Esophagus (tissue), 2 donors: ENCODE data around the gene TCHP. TPM values are rescaled to one million over a fixed set of nuclear protein-coding genes. Genes with fewer than 3 reads are reported as not detected.
A peak's percentile ranks its signal among the peaks of the same experiment; 100 is the strongest.

ENCODE experiments used
- H3K27ac ChIP-seq, 2 donors: one replicate each; pipeline ENCODE4 v1.5.1; 2013; ENCODE audit warnings: low read depth in 2 of 2, mild to moderate bottlenecking in 2 of 2, inconsistent platforms in 1 of 2, low read length in 1 of 2, moderate library complexity in 1 of 2
- H3K27me3 ChIP-seq, 2 donors: one replicate each; pipeline ENCODE4 v1.6.1; 2013; ENCODE audit warnings: low read length in 2 of 2, control low read depth in 1 of 2, mild to moderate bottlenecking in 1 of 2; ENCODE audit not compliant: insufficient read depth in 2 of 2, control insufficient read depth in 1 of 2
- H3K36me3 ChIP-seq, 2 donors: one replicate each; pipeline ENCODE4 v1.6.1; 2013; ENCODE audit warnings: low read length in 1 of 2; ENCODE audit not compliant: control insufficient read depth in 2 of 2, insufficient read depth in 2 of 2
- H3K4me1 ChIP-seq, 2 donors: one replicate each; pipeline ENCODE4 v1.6.1; 2013; ENCODE audit warnings: low read length in 1 of 2; ENCODE audit not compliant: control insufficient read depth in 2 of 2, insufficient read depth in 2 of 2
- H3K4me3 ChIP-seq, 2 donors: one replicate each; pipeline ENCODE4 v1.5.1; 2013; ENCODE audit warnings: low read length in 2 of 2, mild to moderate bottlenecking in 2 of 2, low read depth in 1 of 2, moderate library complexity in 1 of 2
- H3K9me3 ChIP-seq, 2 donors: one replicate each; pipeline ENCODE4 v1.6.1; 2013; ENCODE audit warnings: mild to moderate bottlenecking in 2 of 2, low read depth in 1 of 2, low read length in 1 of 2, moderate library complexity in 1 of 2; ENCODE audit not compliant: control insufficient read depth in 2 of 2, insufficient read depth in 1 of 2
- WGBS, 2 donors: extraction: QIAGEN DNeasy Blood & Tissue Kit; methylation state at CpG; one replicate each; pipeline ENCODE4 v1.1.7; 2013; 5-methylcytosine and 5-hydroxymethylcytosine counted together
- polyA plus RNA-seq, 2 donors: library from polyadenylated mRNA; stranded (reverse); fragments of 200-250 nt; gene quantifications; one replicate each; pipeline ENCODE4 v1.2.3, GENCODE V29; 2013
- donor health status: healthy with polysubstance abuse.
- donor health status: Bipolar disorder and iron deficiency.

Gene TCHP
- polyA plus RNA-seq, 2 donors: 14.1 to 17.4 TPM

DNA sequence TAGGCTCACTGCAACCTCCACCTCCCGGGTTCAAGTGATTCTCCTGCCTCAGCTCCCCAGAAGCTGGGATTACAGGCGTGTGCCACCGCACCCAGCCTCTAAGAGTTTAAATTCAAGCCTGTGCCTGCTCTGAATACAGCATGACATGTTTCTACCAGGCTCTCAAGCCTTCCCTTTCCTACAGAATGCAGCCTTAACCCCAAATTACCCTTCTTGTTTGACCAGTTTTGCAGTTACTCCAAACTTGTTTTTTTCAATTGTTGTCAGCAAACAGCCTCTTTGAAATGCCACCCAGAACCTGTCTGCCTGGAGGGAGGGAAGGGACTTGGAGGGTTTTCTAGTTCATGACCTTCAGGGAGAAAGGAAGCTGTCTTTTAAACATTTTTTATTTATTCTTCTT, 35.2 kb upstream of the TCHP start:
- Histone ChIP-seq H3K27ac (peak overlapping the region; percentile 88 to 95), H3K4me1 (peaks cover 0 to 22% of the 10 kb centered on the region in 2 donors), H3K27me3 (no peaks in the 10 kb centered on the region), H3K36me3 (peaks cover 0 to 14% of the 10 kb centered on the region in 2 donors), H3K4me3 (no peak overlapping the region), H3K9me3 (no peaks in the 10 kb centered on the region)
- 50 to 53% methylated on average over 3 of the region's 3 CpGs for WGBS, 2 donors

DNA sequence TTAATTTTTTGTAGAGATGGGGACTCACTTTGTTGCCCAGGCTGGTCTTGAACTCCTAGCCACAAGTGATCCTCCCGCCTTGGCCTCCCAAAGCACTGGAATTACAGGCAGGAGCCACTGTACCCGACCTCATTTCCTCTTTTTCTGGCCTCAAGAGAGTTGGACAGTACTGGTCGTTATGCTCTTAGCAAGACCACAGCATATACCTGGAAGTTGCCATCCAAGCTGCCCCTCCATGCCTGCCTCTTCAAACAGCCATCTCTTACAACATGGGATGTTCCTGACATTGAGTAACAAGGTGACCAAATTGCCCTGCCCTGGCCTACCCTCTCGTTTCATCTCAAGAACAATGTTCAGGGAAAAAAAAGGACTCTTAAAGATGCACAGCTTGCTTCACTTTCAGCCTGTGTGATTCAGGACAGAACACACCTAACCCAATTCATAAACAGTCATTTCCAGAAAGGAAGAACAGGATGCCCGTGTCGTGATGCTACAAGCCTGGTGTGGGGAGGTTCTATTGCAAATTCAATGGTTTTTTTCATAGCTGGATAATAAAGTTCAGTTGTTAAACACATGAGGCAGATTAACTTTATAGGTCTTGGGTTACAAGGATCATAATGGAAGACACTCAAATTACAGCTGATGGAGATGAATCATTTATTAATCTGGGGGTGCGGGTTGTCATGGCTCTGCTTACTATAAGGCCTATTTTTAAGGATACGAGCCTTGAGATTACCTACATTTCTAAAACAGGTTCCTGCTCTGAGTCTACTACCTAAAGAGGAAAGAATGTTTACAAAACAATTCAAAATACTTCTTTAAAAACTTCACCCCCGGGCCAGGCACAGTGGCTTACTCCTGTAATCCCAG, 31.7 kb upstream of the TCHP start:
- H3K36me3 ChIP-seq: peaks cover 7 to 8% of the 10 kb centered on the region in 2 donors
- H3K27ac ChIP-seq: peak overlapping the region; percentile 68 to 96
- no peaks in the 10 kb centered on the region for H3K9me3 ChIP-seq
- no peak overlapping the region for H3K4me3 ChIP-seq
- no peaks in the 10 kb centered on the region for H3K27me3 ChIP-seq
- peaks cover 0 to 20% of the 10 kb centered on the region in 2 donors for H3K4me1 ChIP-seq
- 57 to 68% methylated on average over 9 of the region's 9 CpGs for WGBS, 2 donors

DNA sequence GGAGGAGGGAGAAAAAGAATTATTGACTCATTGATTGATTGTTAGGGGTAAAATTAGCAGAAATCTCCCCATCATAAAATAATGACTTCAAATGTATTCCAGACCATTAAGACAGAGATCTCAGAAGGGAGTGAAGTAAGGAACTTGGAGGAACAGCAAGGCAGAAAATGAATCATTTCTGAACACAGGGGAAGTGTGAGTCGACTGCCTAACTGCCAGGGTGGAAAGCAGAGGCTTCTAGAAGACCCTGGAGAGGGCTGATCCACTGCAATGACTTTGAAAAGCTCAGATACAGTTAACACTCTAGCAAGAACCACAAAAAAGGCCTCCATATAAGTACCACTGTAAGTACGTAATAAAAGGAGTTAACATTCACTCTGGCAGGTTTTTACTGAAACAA, 29.4 kb upstream of the TCHP start:
- peaks cover 2 to 17% of the 10 kb centered on the region in 2 donors for H3K4me1 ChIP-seq
- peak overlapping the region; percentile 69 to 75 for H3K27ac ChIP-seq
- H3K9me3 ChIP-seq: no peaks in the 10 kb centered on the region
- 63 to 76% methylated on average over 2 of the region's 2 CpGs for WGBS, 2 donors
- no peak overlapping the region for H3K4me3 ChIP-seq
- H3K27me3 ChIP-seq: no peaks in the 10 kb centered on the region
- H3K36me3 ChIP-seq: peaks cover 7 to 10% of the 10 kb centered on the region in 2 donors

DNA sequence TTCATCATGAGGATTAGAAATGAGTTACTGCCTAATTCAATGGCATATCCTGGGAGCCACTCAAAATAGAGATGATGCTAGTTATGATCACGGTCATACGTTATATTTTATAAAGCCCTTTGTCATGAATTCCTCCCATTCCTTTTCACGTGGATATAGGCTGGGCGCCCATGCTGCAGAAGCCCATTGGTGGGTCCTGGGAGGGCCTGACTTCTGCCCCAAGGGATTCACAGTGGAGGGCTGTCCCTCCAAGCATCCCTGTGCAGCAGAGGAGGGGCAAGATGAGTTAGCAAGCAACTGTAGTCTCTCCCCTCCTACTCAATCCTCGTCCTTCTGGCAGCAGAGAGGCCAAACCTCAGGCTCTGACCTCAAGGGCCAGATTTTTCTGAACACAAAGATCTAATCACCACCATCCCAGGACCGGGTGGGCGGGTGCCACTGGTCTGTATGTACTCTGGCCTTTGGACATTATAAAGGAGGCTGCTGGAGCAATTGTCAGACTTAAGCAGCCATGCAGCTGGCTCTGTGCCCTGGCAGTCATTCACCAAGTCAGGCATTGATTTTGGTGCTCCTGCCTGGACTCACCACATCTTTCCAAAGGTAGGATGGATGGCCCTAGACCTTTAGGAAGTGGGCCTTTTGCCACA, 28.3 kb upstream of the TCHP start:
- H3K27ac ChIP-seq: peak overlapping the region; percentile 63 to 87
- H3K36me3 ChIP-seq: peaks cover 7 to 10% of the 10 kb centered on the region in 2 donors
- H3K9me3 ChIP-seq: no peaks in the 10 kb centered on the region
- no peak overlapping the region for H3K4me3 ChIP-seq
- no peaks in the 10 kb centered on the region for H3K27me3 ChIP-seq
- WGBS, 2 donors: 61 to 62% methylated on average over 7 of the region's 7 CpGs
- H3K4me1 ChIP-seq: peaks cover 2 to 17% of the 10 kb centered on the region in 2 donors

DNA sequence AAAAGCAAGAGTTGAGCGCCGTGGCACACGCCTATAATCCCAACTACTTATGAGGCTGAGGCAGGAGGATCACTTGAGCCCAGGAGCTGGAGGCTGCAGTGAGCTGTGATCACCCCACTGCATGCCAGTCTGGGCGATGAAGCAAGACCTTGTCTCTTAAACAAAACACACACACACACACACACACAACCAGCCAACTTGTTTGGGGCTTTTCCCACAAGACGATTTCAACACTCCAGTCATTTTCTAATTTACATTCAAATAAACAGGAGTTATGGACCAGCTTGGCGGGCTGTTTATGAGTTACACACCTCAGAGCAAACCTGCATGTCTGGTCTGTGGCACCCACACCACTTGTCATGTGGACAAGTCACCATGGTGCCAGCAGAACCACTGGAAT, 26.4 kb upstream of the TCHP start:
- peak overlapping the region; percentile 66 to 90 for H3K27ac ChIP-seq
- no peaks in the 10 kb centered on the region for H3K27me3 ChIP-seq
- H3K36me3 ChIP-seq: peaks cover 7 to 10% of the 10 kb centered on the region in 2 donors
- peaks cover 2 to 22% of the 10 kb centered on the region in 2 donors for H3K4me1 ChIP-seq
- no peak overlapping the region for H3K4me3 ChIP-seq
- no peaks in the 10 kb centered on the region for H3K9me3 ChIP-seq
- 75 to 77% methylated on average over 6 of the region's 6 CpGs for WGBS, 2 donors

DNA sequence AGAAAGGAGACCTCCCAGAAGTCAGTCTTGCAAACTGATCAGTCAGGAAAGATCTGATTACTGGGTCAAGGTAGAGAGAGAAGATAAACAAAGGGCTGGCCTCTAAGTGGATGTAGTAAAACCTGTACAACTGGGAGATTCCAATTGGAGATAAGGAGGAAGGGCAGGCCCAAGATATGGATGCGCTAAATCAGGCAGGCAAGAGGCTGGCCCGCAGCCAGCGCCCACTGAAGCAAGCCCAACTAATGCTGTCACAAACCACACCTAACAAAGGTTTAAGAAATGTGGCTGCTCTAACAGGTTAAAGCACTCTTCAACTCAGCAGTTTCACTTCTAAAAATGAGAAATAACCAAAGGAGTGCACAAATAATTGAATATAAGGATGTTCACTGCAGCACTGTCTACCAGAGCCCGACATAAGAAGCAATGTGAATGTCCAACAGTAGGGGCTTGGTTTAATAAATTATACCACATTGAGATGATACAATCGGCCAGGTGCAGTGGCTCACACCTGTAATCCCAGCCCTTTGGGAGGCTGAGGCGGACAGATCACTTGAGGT, 24.4 kb upstream of the TCHP start:
- no peaks in the 10 kb centered on the region for H3K27me3 ChIP-seq
- H3K9me3 ChIP-seq: no peaks in the 10 kb centered on the region
- WGBS, 2 donors: 56 to 59% methylated on average over 6 of the region's 6 CpGs
- H3K27ac ChIP-seq: peak overlapping the region; percentile 83 to 89
- H3K4me3 ChIP-seq: no peak overlapping the region
- peaks cover 2 to 22% of the 10 kb centered on the region in 2 donors for H3K4me1 ChIP-seq
- peaks cover 7 to 10% of the 10 kb centered on the region in 2 donors for H3K36me3 ChIP-seq

DNA sequence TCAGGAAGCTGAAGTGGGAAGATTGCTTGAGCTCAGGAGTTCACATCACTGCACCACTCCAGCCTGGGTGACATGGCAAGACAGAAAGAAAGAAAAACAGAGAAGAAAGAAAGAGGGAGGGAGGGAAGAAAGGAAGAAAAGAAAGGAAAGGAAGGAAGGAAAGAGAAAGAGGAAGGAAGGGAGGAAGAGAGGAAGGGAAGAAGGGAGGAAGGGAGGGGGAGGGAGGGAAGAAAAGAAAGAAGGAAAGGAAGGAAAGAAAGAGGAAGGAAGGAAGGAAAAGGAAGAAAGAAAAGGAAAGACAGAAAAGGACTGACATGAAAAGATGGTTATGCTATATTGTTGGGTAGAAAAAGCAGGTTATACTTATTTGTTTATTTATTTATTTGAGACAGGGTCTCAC, 23.7 kb upstream of the TCHP start:
- Histone ChIP-seq H3K36me3 (peaks cover 7 to 10% of the 10 kb centered on the region in 2 donors), H3K4me3 (no peak overlapping the region), H3K9me3 (no peaks in the 10 kb centered on the region), H3K4me1 (peaks cover 2 to 25% of the 10 kb centered on the region in 2 donors), H3K27me3 (no peaks in the 10 kb centered on the region), H3K27ac (peak overlapping the region; percentile 83 to 89)

DNA sequence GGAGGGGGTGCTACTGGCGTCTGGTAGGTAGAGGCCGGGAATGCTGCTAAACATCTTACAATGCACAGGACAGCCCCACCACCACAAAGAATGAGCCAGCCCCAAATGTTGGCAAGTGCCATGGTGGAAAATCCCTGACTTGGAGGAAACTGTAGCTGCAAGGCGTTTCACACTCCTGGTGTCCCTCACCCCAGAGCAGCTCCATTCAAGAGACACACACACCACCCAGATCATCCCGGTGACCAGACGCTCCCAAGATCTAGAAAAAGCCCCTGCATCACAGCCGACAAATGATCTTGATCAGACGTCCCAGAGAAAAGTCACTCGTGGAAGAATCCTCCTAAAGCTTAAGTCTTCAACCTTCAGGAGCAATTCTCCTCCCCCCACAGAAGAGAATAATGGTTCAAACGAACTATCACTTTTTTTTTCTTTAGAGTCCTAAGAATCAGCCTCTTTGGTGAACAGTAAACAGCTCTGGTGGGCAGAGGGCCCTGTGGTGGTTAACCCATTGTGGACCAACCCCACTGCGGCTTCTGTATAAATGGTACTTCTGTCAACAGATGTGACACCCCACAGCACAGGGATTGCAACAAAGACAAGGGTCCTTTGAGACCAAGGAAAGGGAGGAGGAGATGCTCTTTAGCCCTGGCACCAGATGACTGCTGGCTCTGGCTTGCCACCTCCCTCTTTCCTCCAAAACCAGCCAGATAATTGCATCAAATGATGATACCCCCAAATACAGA, 22.4 kb upstream of the TCHP start:
- WGBS, 2 donors: 43 to 59% methylated on average over 10 of the region's 10 CpGs
- peaks cover 2 to 17% of the 10 kb centered on the region in 2 donors for H3K4me1 ChIP-seq
- H3K9me3 ChIP-seq: no peaks in the 10 kb centered on the region
- H3K27ac ChIP-seq: peak overlapping the region; percentile 90 to 95
- no peaks in the 10 kb centered on the region for H3K27me3 ChIP-seq
- peaks cover under 1 to 2% of the 10 kb centered on the region in 2 donors for H3K36me3 ChIP-seq
- peak overlapping the region; percentile 89 to 96 for H3K4me3 ChIP-seq

DNA sequence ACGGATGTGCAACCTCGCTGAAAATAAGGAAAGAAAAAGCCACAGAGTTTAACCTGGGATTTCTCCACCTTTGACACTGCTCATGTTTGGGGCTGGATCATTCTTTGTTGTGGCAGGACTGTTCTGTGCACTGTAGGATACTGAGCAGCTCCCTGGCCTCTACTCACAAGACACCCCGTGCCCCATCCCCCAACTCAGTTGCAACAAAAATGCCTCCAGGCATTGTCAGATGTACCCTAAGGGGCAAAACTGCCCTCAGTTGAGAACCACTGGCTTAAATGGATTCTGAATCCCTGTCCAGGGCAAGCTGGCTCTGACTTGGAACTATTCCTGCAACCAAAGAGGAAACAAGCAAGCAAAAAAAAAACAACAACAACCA, 21.8 kb upstream of the TCHP start:
- no peaks in the 10 kb centered on the region for H3K27me3 ChIP-seq
- H3K4me1 ChIP-seq: peaks cover 2 to 17% of the 10 kb centered on the region in 2 donors
- 52 to 69% methylated on average over 3 of the region's 3 CpGs for WGBS, 2 donors
- peak overlapping the region; percentile 89 to 96 for H3K4me3 ChIP-seq
- H3K27ac ChIP-seq: peak overlapping the region; percentile 90 to 95
- peaks cover 0 to 2% of the 10 kb centered on the region in 2 donors for H3K36me3 ChIP-seq
- H3K9me3 ChIP-seq: no peaks in the 10 kb centered on the region
